GM12874 (cell line): ENCODE data around the gene NLRP9.

Source experiments
- TF ChIP-seq, protein P1 (sequence below): IDR thresholded peaks from 2 replicates; pipeline ENCODE4 v1.5.1; 2011; ENCODE audit warnings: low read depth, mild to moderate bottlenecking, control low read depth, low read length, moderate library complexity; ENCODE audit not compliant: insufficient read depth

The NLRP9 gene

DNA sequence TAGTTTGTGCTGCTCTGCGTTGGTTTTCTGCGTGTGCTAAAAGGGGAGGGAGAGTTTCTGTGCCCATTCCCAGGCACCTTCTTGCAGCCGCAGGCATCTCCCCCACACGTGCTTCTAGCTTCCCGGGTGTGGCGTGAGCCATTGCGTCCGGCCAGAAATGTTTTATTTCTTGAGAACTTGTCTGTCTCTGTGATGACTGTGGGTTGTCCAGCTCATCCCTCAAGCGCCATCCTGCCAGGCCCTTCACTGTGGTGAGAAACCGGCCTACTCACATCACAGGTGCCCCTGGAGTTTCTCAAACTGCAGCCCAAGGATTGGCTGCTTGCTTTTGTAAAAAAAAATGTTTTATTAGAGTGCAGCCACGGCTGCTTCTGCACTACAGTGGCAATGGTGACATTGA, 39.0 kb downstream of the NLRP9 start:
- TF ChIP-seq, protein P1, sequence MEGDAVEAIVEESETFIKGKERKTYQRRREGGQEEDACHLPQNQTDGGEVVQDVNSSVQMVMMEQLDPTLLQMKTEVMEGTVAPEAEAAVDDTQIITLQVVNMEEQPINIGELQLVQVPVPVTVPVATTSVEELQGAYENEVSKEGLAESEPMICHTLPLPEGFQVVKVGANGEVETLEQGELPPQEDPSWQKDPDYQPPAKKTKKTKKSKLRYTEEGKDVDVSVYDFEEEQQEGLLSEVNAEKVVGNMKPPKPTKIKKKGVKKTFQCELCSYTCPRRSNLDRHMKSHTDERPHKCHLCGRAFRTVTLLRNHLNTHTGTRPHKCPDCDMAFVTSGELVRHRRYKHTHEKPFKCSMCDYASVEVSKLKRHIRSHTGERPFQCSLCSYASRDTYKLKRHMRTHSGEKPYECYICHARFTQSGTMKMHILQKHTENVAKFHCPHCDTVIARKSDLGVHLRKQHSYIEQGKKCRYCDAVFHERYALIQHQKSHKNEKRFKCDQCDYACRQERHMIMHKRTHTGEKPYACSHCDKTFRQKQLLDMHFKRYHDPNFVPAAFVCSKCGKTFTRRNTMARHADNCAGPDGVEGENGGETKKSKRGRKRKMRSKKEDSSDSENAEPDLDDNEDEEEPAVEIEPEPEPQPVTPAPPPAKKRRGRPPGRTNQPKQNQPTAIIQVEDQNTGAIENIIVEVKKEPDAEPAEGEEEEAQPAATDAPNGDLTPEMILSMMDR, result no peak

DNA sequence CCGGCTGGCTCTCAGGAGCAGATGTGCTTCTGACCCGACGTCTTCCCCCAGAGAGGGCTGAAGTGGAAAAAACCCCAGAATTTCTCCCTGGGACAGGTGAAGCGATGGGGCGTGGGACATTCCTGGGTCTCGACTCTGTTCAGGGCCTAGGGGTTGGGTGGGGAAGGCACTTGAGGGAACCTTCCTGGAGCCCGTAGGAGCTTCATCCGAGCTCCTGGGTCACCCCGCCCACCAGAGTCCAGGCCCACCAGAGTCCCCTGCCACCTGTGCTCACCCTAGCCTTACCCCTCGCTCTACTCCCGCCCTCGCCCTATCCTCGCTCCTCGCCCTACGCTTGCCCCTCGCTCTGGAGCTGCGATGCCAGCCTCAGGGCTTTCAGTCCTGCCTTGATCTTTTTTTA, 39.9 kb downstream of the NLRP9 start:
- TF ChIP-seq, protein P1, result no peak

DNA sequence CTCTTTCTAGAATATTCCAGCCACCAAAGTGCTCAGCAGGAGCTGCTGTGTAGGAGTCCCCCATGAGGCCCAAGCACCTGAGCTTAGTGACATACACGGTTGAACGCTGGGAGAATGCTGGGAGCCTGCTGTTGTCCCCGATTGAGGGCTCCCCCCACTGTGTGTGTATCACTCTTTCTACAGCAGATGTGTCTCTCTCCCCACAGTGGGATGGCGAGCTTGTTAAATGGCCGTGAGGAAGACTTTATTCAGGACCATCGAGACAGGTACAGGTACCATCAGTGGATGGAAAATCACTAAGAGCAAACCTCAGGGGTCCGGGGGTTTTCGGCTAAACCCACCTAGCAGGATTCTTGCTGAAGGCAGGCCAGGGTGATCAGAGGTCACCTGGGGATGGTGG, 40.5 kb downstream of the NLRP9 start:
- TF ChIP-seq, protein P1, result no peak

DNA sequence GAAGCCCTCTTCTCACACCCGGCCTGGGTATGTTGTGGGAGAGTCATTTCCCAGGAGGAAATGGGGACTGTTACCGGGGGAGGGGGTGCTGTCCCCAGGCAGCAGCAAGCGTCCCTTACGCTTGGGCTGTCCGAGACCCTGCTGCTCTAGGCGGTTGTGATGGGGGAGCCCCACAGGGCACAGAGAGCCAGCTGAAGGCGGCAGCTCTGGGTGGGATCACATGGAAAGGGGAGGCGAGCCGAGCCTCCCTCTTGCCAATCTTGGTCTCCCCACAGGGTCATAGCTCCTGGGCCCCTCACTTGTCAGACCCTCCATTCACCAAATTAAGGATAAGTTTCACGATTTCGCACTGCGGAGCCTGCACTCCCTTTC, 41.1 kb downstream of the NLRP9 start:
- TF ChIP-seq, protein P1, result no peak

DNA sequence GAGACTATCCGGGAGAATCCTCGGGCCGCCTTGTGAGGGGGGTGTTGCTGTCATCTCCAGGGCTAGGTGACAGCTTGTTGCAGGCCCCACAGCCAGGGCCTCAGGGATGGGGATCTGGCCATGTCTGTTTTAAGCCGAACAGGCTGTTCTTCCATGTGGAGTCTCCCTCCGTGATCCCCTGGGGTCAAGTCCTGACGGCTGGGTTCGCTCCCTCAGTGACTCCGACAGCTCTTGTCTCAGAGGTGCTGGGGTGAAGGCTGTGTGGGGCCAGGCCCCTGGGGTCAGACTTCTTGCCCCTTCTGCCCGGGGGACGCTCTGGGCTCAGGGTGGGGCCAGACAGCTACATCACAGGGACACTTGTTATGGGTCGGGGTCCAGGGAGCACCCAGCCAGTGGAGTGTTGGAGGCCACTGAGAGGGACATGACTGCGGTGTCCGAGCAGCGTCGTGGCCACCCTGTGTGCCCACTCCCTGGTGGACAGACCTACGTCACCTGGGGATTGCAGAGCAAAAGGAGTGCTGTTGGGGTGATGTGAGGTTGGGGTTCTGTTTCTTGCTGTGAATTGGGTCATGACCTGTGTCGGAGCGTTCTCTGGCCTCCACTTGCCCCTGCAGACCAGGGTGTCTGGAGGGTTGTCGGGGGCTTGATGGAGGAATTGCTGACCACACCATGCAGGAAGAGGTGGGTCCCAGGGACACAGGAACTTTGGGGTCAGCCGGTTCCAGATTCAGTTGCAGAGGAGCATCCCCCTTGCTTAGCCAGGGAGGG, 41.7 kb downstream of the NLRP9 start:
- TF ChIP-seq, protein P1, result no peak

DNA sequence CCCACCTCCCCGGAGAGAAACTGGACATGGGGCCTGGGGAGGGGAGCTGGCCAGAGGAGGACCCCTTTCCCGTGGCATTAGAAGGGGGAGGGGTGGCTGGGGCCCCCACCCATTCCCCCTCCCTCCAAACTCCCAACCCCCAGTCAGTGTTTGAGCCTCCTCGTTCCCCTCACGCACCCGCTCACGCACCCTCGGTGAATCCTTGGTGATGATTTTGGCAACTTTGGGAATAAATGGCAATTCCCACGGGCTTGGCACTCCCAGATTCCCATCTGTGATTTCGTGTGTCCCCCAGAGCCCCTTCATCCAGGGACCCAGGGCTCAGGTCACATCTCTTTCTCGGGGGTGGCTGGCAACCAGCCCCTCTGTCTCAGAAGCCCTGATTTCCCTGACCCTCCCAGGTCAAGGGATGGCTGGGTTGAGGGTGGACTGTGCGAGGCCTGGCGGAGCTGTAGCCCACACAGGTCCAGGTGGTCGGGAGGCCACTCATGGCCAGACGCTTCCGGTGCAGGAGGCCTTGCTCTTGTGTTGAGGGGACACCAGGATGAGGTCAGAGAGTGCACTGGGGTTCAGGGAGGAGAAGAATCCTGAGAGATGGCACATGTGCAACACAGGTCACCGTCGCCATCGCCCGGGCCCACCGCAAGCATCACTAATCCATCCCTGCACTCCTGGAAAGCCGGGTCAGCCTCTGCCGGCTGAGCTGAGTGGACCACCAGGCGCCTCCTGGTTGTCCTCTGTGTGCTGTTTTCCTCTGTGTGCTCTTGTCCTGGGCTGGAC, 42.5 kb downstream of the NLRP9 start:
- TF ChIP-seq, protein P1, result no peak

DNA sequence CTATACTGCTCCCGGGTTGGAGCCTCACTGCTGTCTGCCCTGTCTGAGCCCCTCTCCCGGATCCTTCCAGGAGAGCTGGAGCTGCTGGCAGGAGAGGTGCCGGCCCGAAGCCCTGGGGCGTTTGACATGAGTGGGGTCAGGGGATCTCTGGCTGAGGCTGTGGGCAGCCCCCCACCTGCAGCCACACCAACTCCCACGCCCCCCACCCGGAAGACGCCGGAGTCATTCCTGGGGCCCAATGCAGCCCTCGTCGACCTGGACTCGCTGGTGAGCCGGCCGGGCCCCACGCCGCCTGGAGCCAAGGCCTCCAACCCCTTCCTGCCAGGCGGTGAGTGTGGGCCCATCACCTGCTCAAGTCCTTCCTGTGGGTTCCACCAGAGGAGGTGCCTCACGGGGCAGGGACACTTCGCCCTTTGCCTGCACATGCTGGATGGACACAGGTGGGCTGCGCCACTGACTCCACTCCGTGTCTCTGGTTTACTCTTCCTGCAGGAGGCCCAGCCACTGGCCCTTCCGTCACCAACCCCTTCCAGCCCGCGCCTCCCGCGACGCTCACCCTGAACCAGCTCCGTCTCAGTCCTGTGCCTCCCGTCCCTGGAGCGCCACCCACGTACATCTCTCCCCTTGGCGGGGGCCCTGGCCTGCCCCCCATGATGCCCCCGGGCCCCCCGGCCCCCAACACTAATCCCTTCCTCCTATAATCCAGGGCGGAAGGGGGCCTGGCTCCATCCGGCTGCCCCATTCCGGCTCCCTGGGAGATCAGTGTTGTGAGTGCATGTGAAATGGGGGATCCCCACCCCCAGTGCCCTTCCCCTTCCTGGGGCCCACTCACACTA, 43.3 kb downstream of the NLRP9 start:
- TF ChIP-seq, protein P1, result no peak
